ENCODE results near the gene INPP1. TPM values are rescaled to one million over a fixed set of nuclear protein-coding genes. Genes with fewer than 3 reads are reported as not detected.

The INPP1 gene
- polyA plus RNA-seq, 1 of the 3 experiments (the other 2 are of a cell fraction): 6.4 TPM

DNA sequence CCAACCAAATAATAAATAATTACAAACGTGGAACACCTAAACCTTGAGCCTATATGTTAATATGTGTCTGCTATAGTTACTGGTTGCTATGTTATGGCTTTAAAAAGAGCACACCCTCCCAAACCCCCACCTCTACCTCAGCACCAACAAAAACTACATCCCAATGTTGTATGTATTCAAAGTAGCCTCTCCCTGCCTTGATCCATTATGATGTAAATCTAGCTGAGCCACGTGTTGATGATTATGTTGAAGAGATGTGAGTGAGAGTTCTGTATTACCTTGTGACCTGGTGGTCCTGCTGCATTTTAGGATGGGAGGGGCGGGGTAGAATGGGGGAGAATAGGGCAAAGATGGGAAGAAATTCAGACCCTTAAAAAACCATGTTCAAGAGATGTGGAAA lies 69.6 kb downstream of the INPP1 start:
- Histone ChIP-seq H4K20me1 (ENCODE audit: insufficient read depth) (no peaks in the 10 kb centered on the region), H3F3A (replicated peaks; ENCODE audit: insufficient read depth) (no peaks in the 10 kb centered on the region), H3K36me3 (replicated peaks in 1 of 2; ENCODE audit: control insufficient read depth in 1 of 2, insufficient read depth in 2 of 2, low read length in 1 of 2) (no peaks in the 10 kb centered on the region), H2AFZ (ENCODE audit: low read depth) (no peak overlapping the region), H3K4me2 (no peak overlapping the region), H3K79me2 (ENCODE audit: insufficient read depth) (no peaks in the 10 kb centered on the region), H3K4me1 (ENCODE audit: control insufficient read depth in 1 of 2, insufficient read depth in 2 of 2, low read depth in 1 of 2, low read length in 1 of 2) (peaks cover 9 to 17% of the 10 kb centered on the region in 2 experiments; a peak in 3 of 4 replicates), H3K27me3 (ENCODE audit: insufficient read depth) (no peaks in the 10 kb centered on the region), H3K27ac (ENCODE audit: low read depth in 2 of 2, low read length in 1 of 2) (no peak overlapping the region), H3K9ac (no peak overlapping the region), H3K9me3 (no peaks in the 10 kb centered on the region), H3K9me2 (no peaks in the 10 kb centered on the region), H3K4me3 (ENCODE audit: low read depth in 2 of 2, low read length in 1 of 2) (no peak overlapping the region)
- CTCF ChIA-PET: interaction anchor here (0.9 to 1.0 kb wide), 2 partner anchors 98 to 639 kb away, joined by 3 read pairs; no protein-coding TSS in a partner anchor
- TF ChIP-seq, protein P1, sequence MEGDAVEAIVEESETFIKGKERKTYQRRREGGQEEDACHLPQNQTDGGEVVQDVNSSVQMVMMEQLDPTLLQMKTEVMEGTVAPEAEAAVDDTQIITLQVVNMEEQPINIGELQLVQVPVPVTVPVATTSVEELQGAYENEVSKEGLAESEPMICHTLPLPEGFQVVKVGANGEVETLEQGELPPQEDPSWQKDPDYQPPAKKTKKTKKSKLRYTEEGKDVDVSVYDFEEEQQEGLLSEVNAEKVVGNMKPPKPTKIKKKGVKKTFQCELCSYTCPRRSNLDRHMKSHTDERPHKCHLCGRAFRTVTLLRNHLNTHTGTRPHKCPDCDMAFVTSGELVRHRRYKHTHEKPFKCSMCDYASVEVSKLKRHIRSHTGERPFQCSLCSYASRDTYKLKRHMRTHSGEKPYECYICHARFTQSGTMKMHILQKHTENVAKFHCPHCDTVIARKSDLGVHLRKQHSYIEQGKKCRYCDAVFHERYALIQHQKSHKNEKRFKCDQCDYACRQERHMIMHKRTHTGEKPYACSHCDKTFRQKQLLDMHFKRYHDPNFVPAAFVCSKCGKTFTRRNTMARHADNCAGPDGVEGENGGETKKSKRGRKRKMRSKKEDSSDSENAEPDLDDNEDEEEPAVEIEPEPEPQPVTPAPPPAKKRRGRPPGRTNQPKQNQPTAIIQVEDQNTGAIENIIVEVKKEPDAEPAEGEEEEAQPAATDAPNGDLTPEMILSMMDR (IDR thresholded peaks at IDR 0.05): no peak
- TF ChIP-seq GABPA (IDR thresholded peaks at IDR 0.05; ENCODE audit: low read depth) (no peak), MXI1 (IDR thresholded peaks at IDR 0.05; ENCODE audit: low read depth, low read length) (no peak), NFIC (IDR thresholded peaks at IDR 0.05; ENCODE audit: borderline replicate concordance) (no peak), YY1 (IDR thresholded peaks at IDR 0.05; ENCODE audit: low read depth) (no peak), NRF1 (IDR thresholded peaks at IDR 0.05; ENCODE audit: low read depth, low read length) (no peak), TCF12 (IDR thresholded peaks at IDR 0.05) (no peak), FOXM1 (IDR thresholded peaks at IDR 0.05; ENCODE audit: low read depth) (no peak), TEAD4 (IDR thresholded peaks at IDR 0.05; ENCODE audit: borderline replicate concordance, insufficient read depth) (no peak)
- TF ChIP-seq, protein P2, sequence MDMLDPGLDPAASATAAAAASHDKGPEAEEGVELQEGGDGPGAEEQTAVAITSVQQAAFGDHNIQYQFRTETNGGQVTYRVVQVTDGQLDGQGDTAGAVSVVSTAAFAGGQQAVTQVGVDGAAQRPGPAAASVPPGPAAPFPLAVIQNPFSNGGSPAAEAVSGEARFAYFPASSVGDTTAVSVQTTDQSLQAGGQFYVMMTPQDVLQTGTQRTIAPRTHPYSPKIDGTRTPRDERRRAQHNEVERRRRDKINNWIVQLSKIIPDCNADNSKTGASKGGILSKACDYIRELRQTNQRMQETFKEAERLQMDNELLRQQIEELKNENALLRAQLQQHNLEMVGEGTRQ (IDR thresholded peaks at IDR 0.05; ENCODE audit: borderline replicate concordance, low read depth, low read length): no peak
- no peak for DNase-seq
- 70% methylated on average over 3 of the region's 3 CpGs for WGBS (ENCODE audit: low lambda C conversion rate)
- POLR2A ChIA-PET: no interaction called here

- no peak overlapping the region for H2AFZ ChIP-seq (ENCODE audit: low read depth)
- H3K9ac ChIP-seq: no peak overlapping the region
- H4K20me1 ChIP-seq (ENCODE audit: insufficient read depth): no peaks in the 10 kb centered on the region
- ChIA-PET POLR2A (no interaction called here), CTCF (interaction anchor here (0.9 to 1.0 kb wide), 2 partner anchors 97 to 638 kb away, joined by 3 read pairs; no protein-coding TSS in a partner anchor)
- WGBS (ENCODE audit: low lambda C conversion rate): 95% methylated on average over 3 of the region's 4 CpGs
- DNase-seq: no peak
- H3K4me2 ChIP-seq: no peak overlapping the region
- H3K9me3 ChIP-seq: no peaks in the 10 kb centered on the region
- no peaks in the 10 kb centered on the region for H3F3A ChIP-seq (replicated peaks; ENCODE audit: insufficient read depth)
- no peaks in the 10 kb centered on the region for H3K36me3 ChIP-seq (replicated peaks in 1 of 2; ENCODE audit: control insufficient read depth in 1 of 2, insufficient read depth in 2 of 2, low read length in 1 of 2)
- no peaks in the 10 kb centered on the region for H3K27me3 ChIP-seq (ENCODE audit: insufficient read depth)
- H3K4me3 ChIP-seq (ENCODE audit: low read depth in 2 of 2, low read length in 1 of 2): no peak overlapping the region
- no peak overlapping the region for H3K27ac ChIP-seq (ENCODE audit: low read depth in 2 of 2, low read length in 1 of 2)
- H3K4me1 ChIP-seq (ENCODE audit: control insufficient read depth in 1 of 2, insufficient read depth in 2 of 2, low read depth in 1 of 2, low read length in 1 of 2): peaks cover 9 to 17% of the 10 kb centered on the region in 2 experiments; a peak in 3 of 4 replicates
- no peaks in the 10 kb centered on the region for H3K9me2 ChIP-seq
- H3K79me2 ChIP-seq (ENCODE audit: insufficient read depth): no peaks in the 10 kb centered on the region
- TF ChIP-seq NRF1 (IDR thresholded peaks at IDR 0.05; ENCODE audit: low read depth, low read length) (no peak), ELF1 (IDR thresholded peaks at IDR 0.05) (no peak), JUND (IDR thresholded peaks at IDR 0.05) (no peak), FOXM1 (IDR thresholded peaks at IDR 0.05; ENCODE audit: low read depth) (no peak), IRF3 (IDR thresholded peaks at IDR 0.05; ENCODE audit: low read depth, low read length) (no peak), SIN3A (IDR thresholded peaks at IDR 0.05; ENCODE audit: borderline replicate concordance, low read depth, low read length) (no peak), TCF12 (IDR thresholded peaks at IDR 0.05) (no peak), RAD21 (IDR thresholded peaks at IDR 0.05; ENCODE audit: low read length) (no peak), MEF2A (IDR thresholded peaks at IDR 0.05; ENCODE audit: borderline replicate concordance, low read depth) (no peak), FOSL2 (IDR thresholded peaks at IDR 0.05; ENCODE audit: borderline replicate concordance, low read depth) (no peak), EP300 (IDR thresholded peaks at IDR 0.05; ENCODE audit: borderline replicate concordance in 1 of 2, low read depth in 1 of 2, low read length in 1 of 2) (no peak), YY1 (IDR thresholded peaks at IDR 0.05; ENCODE audit: low read depth) (no peak), GATA2 (CRISPR knock-in tag; IDR thresholded peaks at IDR 0.05) (no peak)
- TF ChIP-seq, protein P2 (IDR thresholded peaks at IDR 0.05; ENCODE audit: borderline replicate concordance, low read depth, low read length): no peak
- TF ChIP-seq, protein P3, sequence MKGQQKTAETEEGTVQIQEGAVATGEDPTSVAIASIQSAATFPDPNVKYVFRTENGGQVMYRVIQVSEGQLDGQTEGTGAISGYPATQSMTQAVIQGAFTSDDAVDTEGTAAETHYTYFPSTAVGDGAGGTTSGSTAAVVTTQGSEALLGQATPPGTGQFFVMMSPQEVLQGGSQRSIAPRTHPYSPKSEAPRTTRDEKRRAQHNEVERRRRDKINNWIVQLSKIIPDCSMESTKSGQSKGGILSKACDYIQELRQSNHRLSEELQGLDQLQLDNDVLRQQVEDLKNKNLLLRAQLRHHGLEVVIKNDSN (IDR thresholded peaks at IDR 0.05; ENCODE audit: borderline replicate concordance, low read depth): no peak
Observed at GRCh38 chr2:190413421-190413820, 70.0 kb downstream of the INPP1 start.
